ACC112 (cell line): ENCODE results near the gene G6PC3.
A peak's percentile ranks its signal among the peaks of the same experiment; 100 is the strongest.

Experiments
- H2AFZ ChIP-seq: fragments of 200-600 bp; sonication (generic); one replicate; pipeline ENCODE4 v1.6.0; 2017; ENCODE audit warnings: antibody characterized with exemption, low read length; ENCODE audit not compliant: unreplicated experiment
- H3K27ac ChIP-seq: fragments of 200-600 bp; sonication (generic); 2 replicates; pipeline ENCODE4 v1.5.1; 2014; ENCODE audit warnings: low read depth, mild to moderate bottlenecking, antibody characterized with exemption, low read length, moderate library complexity
- H3K27me3 ChIP-seq: fragments of 200-600 bp; sonication (generic); 2 replicates; pipeline ENCODE4 v1.6.1; 2014; ENCODE audit warnings: mild to moderate bottlenecking, antibody characterized with exemption, low read length, moderate library complexity, mixed read lengths; ENCODE audit not compliant: insufficient read depth
- H3K36me3 ChIP-seq: fragments of 200-600 bp; sonication (generic); 2 replicates; pipeline ENCODE4 v1.6.1; 2016; ENCODE audit warnings: mild to moderate bottlenecking, antibody characterized with exemption, low read length, moderate library complexity, mixed read lengths; ENCODE audit not compliant: insufficient read depth
- H3K4me1 ChIP-seq: fragments of 200-600 bp; sonication (generic); one replicate; pipeline ENCODE4 v1.6.1; 2016; ENCODE audit warnings: low read length, mixed read lengths; ENCODE audit not compliant: insufficient read depth, unreplicated experiment, control insufficient read depth
- H3K4me3 ChIP-seq: fragments of 200-600 bp; sonication (generic); 2 replicates; pipeline ENCODE4 v1.5.1; 2014; ENCODE audit warnings: mild to moderate bottlenecking, low read depth, low read length
- H3K79me2 ChIP-seq: fragments of 200-600 bp; sonication (generic); one replicate; pipeline ENCODE4 v1.6.0; 2016; ENCODE audit warnings: low read length; ENCODE audit not compliant: control insufficient read depth, unreplicated experiment, insufficient read depth

G6PC3 gene

GRCh38 chr17:44110011-44110686 lies 39.6 kb downstream of the G6PC3 start:
- no peaks in the 10 kb centered on the region for H3K27me3 ChIP-seq
- no peak overlapping the region for H2AFZ ChIP-seq
- H3K36me3 ChIP-seq, result no peaks in the 10 kb centered on the region
- peaks cover 45% of the 10 kb centered on the region for H3K4me1 ChIP-seq
- H3K4me3 ChIP-seq, result peak overlapping the region; percentile 68
- H3K27ac ChIP-seq, result no peak overlapping the region
- H3K79me2 ChIP-seq, result no peaks in the 10 kb centered on the region

GRCh38 chr17:44110823-44111633 lies 40.5 kb downstream of the G6PC3 start:
- Histone ChIP-seq H3K27ac (0 out of 2 replicates have a peak overlapping the region, but pooled peaks have one; percentile 13), H3K27me3 (no peaks in the 10 kb centered on the region), H3K4me3 (peak overlapping the region; percentile 68), H2AFZ (no peak overlapping the region), H3K79me2 (no peaks in the 10 kb centered on the region), H3K36me3 (no peaks in the 10 kb centered on the region), H3K4me1 (peaks cover 45% of the 10 kb centered on the region)

- Histone ChIP-seq H3K36me3 (no peaks in the 10 kb centered on the region), H3K27me3 (no peaks in the 10 kb centered on the region), H2AFZ (no peak overlapping the region), H3K4me3 (no peak overlapping the region), H3K4me1 (peaks cover 45% of the 10 kb centered on the region), H3K27ac (no peak overlapping the region), H3K79me2 (no peaks in the 10 kb centered on the region)
Measured at GRCh38 chr17:44111777-44112176, 41.2 kb downstream of the G6PC3 start.

- peaks cover 40% of the 10 kb centered on the region for H3K4me1 ChIP-seq
- H3K79me2 ChIP-seq, result no peaks in the 10 kb centered on the region
- H3K27ac ChIP-seq, result no peak overlapping the region
- H3K4me3 ChIP-seq, result no peak overlapping the region
- no peaks in the 10 kb centered on the region for H3K36me3 ChIP-seq
- H2AFZ ChIP-seq, result no peak overlapping the region
- no peaks in the 10 kb centered on the region for H3K27me3 ChIP-seq
Measured at GRCh38 chr17:44112284-44113280, 42.0 kb downstream of the G6PC3 start.

GRCh38 chr17:44113382-44113781 lies 42.8 kb downstream of the G6PC3 start:
- Histone ChIP-seq H2AFZ (no peak overlapping the region), H3K4me3 (no peak overlapping the region), H3K36me3 (no peaks in the 10 kb centered on the region), H3K79me2 (no peaks in the 10 kb centered on the region), H3K4me1 (peaks cover 32% of the 10 kb centered on the region), H3K27ac (no peak overlapping the region), H3K27me3 (no peaks in the 10 kb centered on the region)

- no peaks in the 10 kb centered on the region for H3K36me3 ChIP-seq
- no peak overlapping the region for H2AFZ ChIP-seq
- no peak overlapping the region for H3K4me3 ChIP-seq
- peaks cover 26% of the 10 kb centered on the region for H3K4me1 ChIP-seq
- H3K27ac ChIP-seq, result no peak overlapping the region
- H3K79me2 ChIP-seq, result no peaks in the 10 kb centered on the region
- H3K27me3 ChIP-seq, result no peaks in the 10 kb centered on the region
Measured at GRCh38 chr17:44113868-44114840, 43.6 kb downstream of the G6PC3 start.

- no peaks in the 10 kb centered on the region for H3K36me3 ChIP-seq
- H2AFZ ChIP-seq, result no peak overlapping the region
- H3K4me1 ChIP-seq, result peaks cover 9% of the 10 kb centered on the region
- no peak overlapping the region for H3K4me3 ChIP-seq
- no peaks in the 10 kb centered on the region for H3K79me2 ChIP-seq
- H3K27me3 ChIP-seq, result no peaks in the 10 kb centered on the region
- H3K27ac ChIP-seq, result no peak overlapping the region
Measured at GRCh38 chr17:44115585-44116415, 45.3 kb downstream of the G6PC3 start.

GRCh38 chr17:44117351-44117750 lies 46.8 kb downstream of the G6PC3 start:
- H3K79me2 ChIP-seq, result no peaks in the 10 kb centered on the region

GRCh38 chr17:44118427-44119050 lies 48.0 kb downstream of the G6PC3 start:
- Histone ChIP-seq H3K79me2 (no peaks in the 10 kb centered on the region), H3K27me3 (peaks cover 11% of the 10 kb centered on the region), H3K4me1 (peaks cover 4% of the 10 kb centered on the region), H2AFZ (no peak overlapping the region), H3K4me3 (no peak overlapping the region), H3K27ac (no peak overlapping the region), H3K36me3 (no peaks in the 10 kb centered on the region)

More at GRCh38 chr17:44117351-44117750, 46.8 kb downstream of the G6PC3 start:
- no peak overlapping the region for H3K4me3 ChIP-seq
- peaks cover 3% of the 10 kb centered on the region for H3K27me3 ChIP-seq
- H3K4me1 ChIP-seq, result no peaks in the 10 kb centered on the region
- H2AFZ ChIP-seq, result no peak overlapping the region
- no peak overlapping the region for H3K27ac ChIP-seq
- H3K36me3 ChIP-seq, result no peaks in the 10 kb centered on the region
